ENCODE measurements around the gene SULT4A1.

SULT4A1 gene

GRCh38 chr22:43862882-43863202 lies 529 bp upstream of the SULT4A1 start:
- no peaks in the 10 kb centered on the region for H3K27me3 ChIP-seq (ENCODE audit: low read length)
- no peak overlapping the region for H3K9ac ChIP-seq (ENCODE audit: low read length)
- no peaks in the 10 kb centered on the region for H3K9me2 ChIP-seq (replicated peaks; ENCODE audit: insufficient read depth, low read length)
- TF ChIP-seq, protein P1, sequence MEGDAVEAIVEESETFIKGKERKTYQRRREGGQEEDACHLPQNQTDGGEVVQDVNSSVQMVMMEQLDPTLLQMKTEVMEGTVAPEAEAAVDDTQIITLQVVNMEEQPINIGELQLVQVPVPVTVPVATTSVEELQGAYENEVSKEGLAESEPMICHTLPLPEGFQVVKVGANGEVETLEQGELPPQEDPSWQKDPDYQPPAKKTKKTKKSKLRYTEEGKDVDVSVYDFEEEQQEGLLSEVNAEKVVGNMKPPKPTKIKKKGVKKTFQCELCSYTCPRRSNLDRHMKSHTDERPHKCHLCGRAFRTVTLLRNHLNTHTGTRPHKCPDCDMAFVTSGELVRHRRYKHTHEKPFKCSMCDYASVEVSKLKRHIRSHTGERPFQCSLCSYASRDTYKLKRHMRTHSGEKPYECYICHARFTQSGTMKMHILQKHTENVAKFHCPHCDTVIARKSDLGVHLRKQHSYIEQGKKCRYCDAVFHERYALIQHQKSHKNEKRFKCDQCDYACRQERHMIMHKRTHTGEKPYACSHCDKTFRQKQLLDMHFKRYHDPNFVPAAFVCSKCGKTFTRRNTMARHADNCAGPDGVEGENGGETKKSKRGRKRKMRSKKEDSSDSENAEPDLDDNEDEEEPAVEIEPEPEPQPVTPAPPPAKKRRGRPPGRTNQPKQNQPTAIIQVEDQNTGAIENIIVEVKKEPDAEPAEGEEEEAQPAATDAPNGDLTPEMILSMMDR (IDR thresholded peaks at IDR 0.05; ENCODE audit: insufficient read depth, low read length, poor library complexity, severe bottlenecking): no peak
- TF ChIP-seq EZH2phosphoT487 (conservative IDR thresholded peaks at IDR 0.05; ENCODE audit: low read length): no peak
- H3K4me2 ChIP-seq (ENCODE audit: low read depth, low read length, poor library complexity, severe bottlenecking): no peak overlapping the region
- no peak overlapping the region for H3K27ac ChIP-seq (ENCODE audit: low read depth, low read length)
- no peak overlapping the region for H3K4me3 ChIP-seq (ENCODE audit: insufficient read depth, low read length, poor library complexity, severe bottlenecking)
- H3K9me3 ChIP-seq (ENCODE audit: insufficient read depth, low read length): no peaks in the 10 kb centered on the region
- no peak overlapping the region for H2AFZ ChIP-seq (ENCODE audit: low read depth, low read length, severe bottlenecking)
- no peaks in the 10 kb centered on the region for H3K79me2 ChIP-seq (ENCODE audit: insufficient read depth, low read length)
- H3F3A ChIP-seq (ENCODE audit: insufficient read depth): no peaks in the 10 kb centered on the region
- no peaks in the 10 kb centered on the region for H3K36me3 ChIP-seq (ENCODE audit: low read length)
- H4K20me1 ChIP-seq (ENCODE audit: low read depth, low read length): no peaks in the 10 kb centered on the region

- Histone ChIP-seq H3K4me2 (ENCODE audit: low read depth, low read length, poor library complexity, severe bottlenecking) (no peak overlapping the region), H3K27me3 (ENCODE audit: low read length) (no peaks in the 10 kb centered on the region), H3K4me3 (ENCODE audit: insufficient read depth, low read length, poor library complexity, severe bottlenecking) (no peak overlapping the region), H3F3A (ENCODE audit: insufficient read depth) (no peaks in the 10 kb centered on the region), H3K9ac (ENCODE audit: low read length) (no peak overlapping the region), H4K20me1 (ENCODE audit: low read depth, low read length) (no peaks in the 10 kb centered on the region), H3K9me2 (replicated peaks; ENCODE audit: insufficient read depth, low read length) (no peaks in the 10 kb centered on the region), H3K36me3 (ENCODE audit: low read length) (no peaks in the 10 kb centered on the region), H3K9me3 (ENCODE audit: insufficient read depth, low read length) (no peaks in the 10 kb centered on the region), H2AFZ (ENCODE audit: low read depth, low read length, severe bottlenecking) (no peak overlapping the region), H3K27ac (ENCODE audit: low read depth, low read length) (no peak overlapping the region), H3K79me2 (ENCODE audit: insufficient read depth, low read length) (no peaks in the 10 kb centered on the region)
- TF ChIP-seq, protein P1 (IDR thresholded peaks at IDR 0.05; ENCODE audit: insufficient read depth, low read length, poor library complexity, severe bottlenecking): no peak
- TF ChIP-seq EZH2phosphoT487 (conservative IDR thresholded peaks at IDR 0.05; ENCODE audit: low read length): no peak
Observed at GRCh38 chr22:43861529-43861928, 784 bp downstream of the SULT4A1 start.

- no peaks in the 10 kb centered on the region for H3K9me3 ChIP-seq (ENCODE audit: insufficient read depth, low read length)
- no peaks in the 10 kb centered on the region for H3K36me3 ChIP-seq (ENCODE audit: low read length)
- H3K27me3 ChIP-seq (ENCODE audit: low read length): no peaks in the 10 kb centered on the region
- H2AFZ ChIP-seq (ENCODE audit: low read depth, low read length, severe bottlenecking): no peak overlapping the region
- no peak overlapping the region for H3K4me2 ChIP-seq (ENCODE audit: low read depth, low read length, poor library complexity, severe bottlenecking)
- H3K9me2 ChIP-seq (replicated peaks; ENCODE audit: insufficient read depth, low read length): no peaks in the 10 kb centered on the region
- TF ChIP-seq, protein P1 (IDR thresholded peaks at IDR 0.05; ENCODE audit: insufficient read depth, low read length, poor library complexity, severe bottlenecking): no peak
- no peak for TF ChIP-seq EZH2phosphoT487 (conservative IDR thresholded peaks at IDR 0.05; ENCODE audit: low read length)
- no peaks in the 10 kb centered on the region for H3F3A ChIP-seq (ENCODE audit: insufficient read depth)
- H3K79me2 ChIP-seq (ENCODE audit: insufficient read depth, low read length): no peaks in the 10 kb centered on the region
- H3K4me3 ChIP-seq (ENCODE audit: insufficient read depth, low read length, poor library complexity, severe bottlenecking): no peak overlapping the region
- H3K9ac ChIP-seq (ENCODE audit: low read length): no peak overlapping the region
- no peak overlapping the region for H3K27ac ChIP-seq (ENCODE audit: low read depth, low read length)
- no peaks in the 10 kb centered on the region for H4K20me1 ChIP-seq (ENCODE audit: low read depth, low read length)
Observed at GRCh38 chr22:43860831-43861230, 1.5 kb downstream of the SULT4A1 start.

DNA sequence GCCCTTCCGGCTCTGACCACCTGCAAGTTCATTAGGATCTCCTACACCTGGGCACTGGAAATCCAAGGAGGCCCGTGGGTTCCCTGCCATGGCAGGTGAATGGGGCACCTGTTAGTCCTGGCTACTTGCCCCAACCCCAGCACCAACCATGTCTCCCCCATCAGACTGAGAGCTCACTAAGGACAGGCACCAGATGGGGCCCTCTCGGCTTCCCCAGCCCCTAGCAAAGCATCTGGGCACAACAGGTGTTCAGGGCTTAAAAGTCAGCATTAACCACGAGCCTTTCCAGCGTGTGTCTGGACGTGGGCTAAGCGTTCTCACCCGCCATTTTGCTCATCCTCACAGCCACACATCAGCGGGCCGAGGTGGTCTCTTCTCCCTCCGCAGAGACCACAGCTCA lies 2.2 kb downstream of the SULT4A1 start:
- H4K20me1 ChIP-seq (ENCODE audit: low read depth, low read length): no peaks in the 10 kb centered on the region
- H3K9ac ChIP-seq (ENCODE audit: low read length): no peak overlapping the region
- H3K9me2 ChIP-seq (replicated peaks; ENCODE audit: insufficient read depth, low read length): no peaks in the 10 kb centered on the region
- TF ChIP-seq, protein P1 (IDR thresholded peaks at IDR 0.05; ENCODE audit: insufficient read depth, low read length, poor library complexity, severe bottlenecking): no peak
- TF ChIP-seq EZH2phosphoT487 (conservative IDR thresholded peaks at IDR 0.05; ENCODE audit: low read length): no peak
- no peaks in the 10 kb centered on the region for H3F3A ChIP-seq (ENCODE audit: insufficient read depth)
- H2AFZ ChIP-seq (ENCODE audit: low read depth, low read length, severe bottlenecking): no peak overlapping the region
- H3K4me2 ChIP-seq (ENCODE audit: low read depth, low read length, poor library complexity, severe bottlenecking): no peak overlapping the region
- no peak overlapping the region for H3K27ac ChIP-seq (ENCODE audit: low read depth, low read length)
- H3K27me3 ChIP-seq (ENCODE audit: low read length): no peaks in the 10 kb centered on the region
- no peaks in the 10 kb centered on the region for H3K36me3 ChIP-seq (ENCODE audit: low read length)
- no peaks in the 10 kb centered on the region for H3K79me2 ChIP-seq (ENCODE audit: insufficient read depth, low read length)
- H3K9me3 ChIP-seq (ENCODE audit: insufficient read depth, low read length): no peaks in the 10 kb centered on the region
- H3K4me3 ChIP-seq (ENCODE audit: insufficient read depth, low read length, poor library complexity, severe bottlenecking): no peak overlapping the region

Data from SU-DHL-6 (cell line).